NCI-H2171 treated with DMSO at 0.1 percent for 48 hours (cell line): ENCODE results near the gene UEVLD.

Experiments
- DNase-seq: peaks from one replicate; lab custom pipeline; 2025; lab: John Stamatoyannopoulos, UW

Gene UEVLD

GRCh38 chr11:18498039-18498438, 90.5 kb downstream of the UEVLD start:
- no peak for DNase-seq

GRCh38 chr11:18495703-18496102, 92.8 kb downstream of the UEVLD start:
- DNase-seq: no peak

GRCh38 chr11:18495271-18495670, 93.3 kb downstream of the UEVLD start:
- no peak for DNase-seq

GRCh38 chr11:18493310-18493709, 95.2 kb downstream of the UEVLD start:
- no peak for DNase-seq

GRCh38 chr11:18492888-18493287, 95.6 kb downstream of the UEVLD start:
- no peak for DNase-seq

GRCh38 chr11:18491924-18492323, 96.6 kb downstream of the UEVLD start:
- DNase-seq: no peak

- no peak for DNase-seq
These were observed 97.6 kb downstream of the UEVLD start for GRCh38 chr11:18490736-18491485.

GRCh38 chr11:18490319-18490718, 98.2 kb downstream of the UEVLD start:
- DNase-seq: no peak

GRCh38 chr11:18485913-18486528, 102.5 kb downstream of the UEVLD start:
- no peak for DNase-seq
